Neural progenitor cell (in vitro differentiated cells): ENCODE results near the gene NLRP6. TPM values are rescaled to one million over a fixed set of nuclear protein-coding genes. Genes with fewer than 3 reads are reported as not detected.
A peak's percentile ranks its signal among the peaks of the same experiment; 100 is the strongest.

Experiments used
- DNase-seq: peaks from one replicate; pipeline ENCODE4 v3.0.0-alpha.2; 2016; ENCODE audit warnings: low spot score
- H2AFZ ChIP-seq: fragments of 200-600 bp; sonication (generic); replicated peaks from 2 replicates; pipeline ENCODE4 v1.6.1; 2016; ENCODE audit warnings: antibody characterized with exemption
- H3F3A ChIP-seq: fragments of 200-600 bp; sonication (generic); 2 replicates; pipeline ENCODE4 v1.6.1; 2016; ENCODE audit warnings: antibody characterized with exemption, low read depth
- H3K27ac ChIP-seq: fragments of 200-600 bp; sonication (generic); 2 replicates; pipeline ENCODE4 v1.5.1; 2016; ENCODE audit warnings: mild to moderate bottlenecking
- H3K27me3 ChIP-seq: fragments of 200-600 bp; sonication (generic); 2 replicates; pipeline ENCODE4 v1.6.1; 2016; ENCODE audit warnings: mild to moderate bottlenecking, moderate library complexity
- H3K36me3 ChIP-seq: fragments of 200-600 bp; sonication (generic); 2 replicates; pipeline ENCODE4 v1.5.1; 2016
- H3K4me1 ChIP-seq: fragments of 200-600 bp; sonication (generic); 2 replicates; pipeline ENCODE4 v1.6.1; 2016; ENCODE audit warnings: mixed run types
- H3K4me2 ChIP-seq: fragments of 200-600 bp; sonication (generic); 2 replicates; pipeline ENCODE4 v1.6.1; 2016
- H3K4me3 ChIP-seq: fragments of 200-600 bp; sonication (generic); 2 replicates; pipeline ENCODE4 v1.5.1; 2016
- H3K79me2 ChIP-seq: fragments of 200-600 bp; sonication (generic); 2 replicates; pipeline ENCODE4 v1.6.1; 2016; ENCODE audit warnings: low read depth
- H3K9ac ChIP-seq: fragments of 200-600 bp; sonication (generic); 2 replicates; pipeline ENCODE4 v1.6.1; 2016
- H3K9me3 ChIP-seq: fragments of 200-600 bp; sonication (generic); 2 replicates; pipeline ENCODE4 v1.5.1; 2016; ENCODE audit warnings: low read depth
- H4K20me1 ChIP-seq: fragments of 200-600 bp; sonication (generic); 2 replicates; pipeline ENCODE4 v1.6.1; 2016; ENCODE audit warnings: low read depth
- H3K27ac Mint-ChIP-seq: 3 replicates; pipeline ENCODE4 v1.8.0; 2021; ENCODE audit warnings: mixed read lengths
- H3K27me3 Mint-ChIP-seq: 2 replicates; pipeline ENCODE4 v1.8.0; 2022; ENCODE audit warnings: low read depth, mild to moderate bottlenecking, inconsistent platforms, moderate library complexity, mixed read lengths; ENCODE audit not compliant: insufficient read depth
- H3K36me3 Mint-ChIP-seq: 3 replicates; pipeline ENCODE4 v1.8.0; 2021; ENCODE audit warnings: mixed read lengths
- H3K4me1 Mint-ChIP-seq: 3 replicates; pipeline ENCODE4 v1.8.0; 2021; ENCODE audit warnings: mixed read lengths
- H3K4me3 Mint-ChIP-seq: 3 replicates; pipeline ENCODE4 v1.8.0; 2021; ENCODE audit warnings: mild to moderate bottlenecking, moderate library complexity, mixed read lengths
- H3K9me3 Mint-ChIP-seq: 3 replicates; pipeline ENCODE4 v1.8.0; 2020; ENCODE audit warnings: mixed read lengths
- EZH2 ChIP-seq: fragments of 200-600 bp; sonication (generic); IDR thresholded peaks from 2 replicates; pipeline ENCODE4 v1.6.1; 2017; ENCODE audit warnings: antibody characterized with exemption, mild to moderate bottlenecking, moderate library complexity
- EZH2phosphoT487 ChIP-seq: fragments of 200-600 bp; sonication (generic); IDR thresholded peaks from 2 replicates; pipeline ENCODE4 v1.6.1; 2017; ENCODE audit warnings: antibody characterized with exemption
- total RNA-seq: library from RNA; depleted of rRNA; stranded (reverse); fragments of >200 nt; gene quantifications from 2 replicates; pipeline ENCODE4 v1.2.3, GENCODE V29; 2015; ENCODE audit warnings: low replicate concordance
- TF ChIP-seq, protein P1 (sequence below): fragments of 200-600 bp; sonication (generic); IDR thresholded peaks from 2 replicates; pipeline ENCODE4 v1.5.1; 2017; ENCODE audit warnings: antibody characterized with exemption, mild to moderate bottlenecking

The NLRP6 gene
- total RNA-seq, 1 donor from 2014 or later: not detected

DNA sequence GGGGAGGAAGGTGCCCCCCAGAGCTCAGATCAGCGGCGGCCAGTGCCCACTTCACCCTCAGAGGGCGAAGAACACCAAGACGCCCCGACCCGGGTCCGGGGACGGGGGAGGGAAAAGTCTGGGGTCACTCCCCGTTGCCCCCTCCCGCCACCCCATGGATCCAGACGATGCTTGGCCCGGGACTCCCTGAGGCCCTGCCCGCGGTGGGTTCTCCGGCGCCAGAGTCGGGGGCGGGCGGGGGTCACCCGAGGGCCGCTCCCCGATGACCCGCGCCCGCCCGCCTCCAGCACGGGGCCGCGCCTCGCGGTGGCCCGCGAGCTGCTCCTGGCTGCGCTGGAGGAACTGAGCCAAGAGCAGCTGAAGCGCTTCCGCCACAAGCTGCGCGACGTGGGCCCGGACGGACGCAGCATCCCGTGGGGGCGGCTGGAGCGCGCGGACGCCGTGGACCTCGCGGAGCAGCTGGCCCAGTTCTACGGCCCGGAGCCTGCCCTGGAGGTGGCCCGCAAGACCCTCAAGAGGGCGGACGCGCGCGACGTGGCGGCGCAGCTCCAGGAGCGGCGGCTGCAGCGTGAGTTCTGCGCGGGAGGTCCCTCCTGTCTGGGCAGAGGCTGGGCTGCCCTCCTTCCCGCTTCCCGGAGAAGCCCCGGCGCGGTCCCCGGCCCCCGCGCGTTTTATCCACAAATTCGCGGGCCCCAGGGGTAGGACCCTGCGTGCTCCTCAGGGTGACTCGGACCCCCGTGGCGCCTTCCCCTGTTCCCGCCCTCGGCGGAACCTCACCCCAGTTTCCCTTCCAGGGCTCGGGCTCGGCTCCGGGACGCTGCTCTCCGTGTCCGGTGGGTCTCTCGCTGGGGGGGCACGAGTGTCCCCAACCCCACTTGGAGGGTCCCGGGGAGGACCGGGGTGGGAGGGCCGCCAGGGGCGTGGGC is 1.1 kb downstream of the NLRP6 start:
- H3K9me3 Mint-ChIP-seq: peaks cover 7% of the 10 kb centered on the region
- H3K4me1 ChIP-seq: peaks cover 4% of the 10 kb centered on the region
- H3F3A ChIP-seq: no peaks in the 10 kb centered on the region
- H3K9ac ChIP-seq: no peak overlapping the region
- no peaks in the 10 kb centered on the region for H3K79me2 ChIP-seq
- peaks cover 15% of the 10 kb centered on the region for H3K27me3 Mint-ChIP-seq
- DNase-seq: no peak
- H2AFZ ChIP-seq: no peak overlapping the region
- peaks cover 16% of the 10 kb centered on the region for H3K4me1 Mint-ChIP-seq
- no peaks in the 10 kb centered on the region for H4K20me1 ChIP-seq
- H3K36me3 Mint-ChIP-seq: no peaks in the 10 kb centered on the region
- H3K4me3 ChIP-seq: no peak overlapping the region
- no peak overlapping the region for H3K4me2 ChIP-seq
- no peaks in the 10 kb centered on the region for H3K36me3 ChIP-seq
- H3K27me3 ChIP-seq: peaks cover 8% of the 10 kb centered on the region
- no peaks in the 10 kb centered on the region for H3K9me3 ChIP-seq
- peak overlapping the region; percentile 24 for H3K4me3 Mint-ChIP-seq
- TF ChIP-seq, protein P1, sequence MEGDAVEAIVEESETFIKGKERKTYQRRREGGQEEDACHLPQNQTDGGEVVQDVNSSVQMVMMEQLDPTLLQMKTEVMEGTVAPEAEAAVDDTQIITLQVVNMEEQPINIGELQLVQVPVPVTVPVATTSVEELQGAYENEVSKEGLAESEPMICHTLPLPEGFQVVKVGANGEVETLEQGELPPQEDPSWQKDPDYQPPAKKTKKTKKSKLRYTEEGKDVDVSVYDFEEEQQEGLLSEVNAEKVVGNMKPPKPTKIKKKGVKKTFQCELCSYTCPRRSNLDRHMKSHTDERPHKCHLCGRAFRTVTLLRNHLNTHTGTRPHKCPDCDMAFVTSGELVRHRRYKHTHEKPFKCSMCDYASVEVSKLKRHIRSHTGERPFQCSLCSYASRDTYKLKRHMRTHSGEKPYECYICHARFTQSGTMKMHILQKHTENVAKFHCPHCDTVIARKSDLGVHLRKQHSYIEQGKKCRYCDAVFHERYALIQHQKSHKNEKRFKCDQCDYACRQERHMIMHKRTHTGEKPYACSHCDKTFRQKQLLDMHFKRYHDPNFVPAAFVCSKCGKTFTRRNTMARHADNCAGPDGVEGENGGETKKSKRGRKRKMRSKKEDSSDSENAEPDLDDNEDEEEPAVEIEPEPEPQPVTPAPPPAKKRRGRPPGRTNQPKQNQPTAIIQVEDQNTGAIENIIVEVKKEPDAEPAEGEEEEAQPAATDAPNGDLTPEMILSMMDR: no peak
- TF ChIP-seq EZH2 (no peak), EZH2phosphoT487 (no peak)
- no peak overlapping the region for H3K27ac ChIP-seq
- H3K27ac Mint-ChIP-seq: no peak overlapping the region

DNA sequence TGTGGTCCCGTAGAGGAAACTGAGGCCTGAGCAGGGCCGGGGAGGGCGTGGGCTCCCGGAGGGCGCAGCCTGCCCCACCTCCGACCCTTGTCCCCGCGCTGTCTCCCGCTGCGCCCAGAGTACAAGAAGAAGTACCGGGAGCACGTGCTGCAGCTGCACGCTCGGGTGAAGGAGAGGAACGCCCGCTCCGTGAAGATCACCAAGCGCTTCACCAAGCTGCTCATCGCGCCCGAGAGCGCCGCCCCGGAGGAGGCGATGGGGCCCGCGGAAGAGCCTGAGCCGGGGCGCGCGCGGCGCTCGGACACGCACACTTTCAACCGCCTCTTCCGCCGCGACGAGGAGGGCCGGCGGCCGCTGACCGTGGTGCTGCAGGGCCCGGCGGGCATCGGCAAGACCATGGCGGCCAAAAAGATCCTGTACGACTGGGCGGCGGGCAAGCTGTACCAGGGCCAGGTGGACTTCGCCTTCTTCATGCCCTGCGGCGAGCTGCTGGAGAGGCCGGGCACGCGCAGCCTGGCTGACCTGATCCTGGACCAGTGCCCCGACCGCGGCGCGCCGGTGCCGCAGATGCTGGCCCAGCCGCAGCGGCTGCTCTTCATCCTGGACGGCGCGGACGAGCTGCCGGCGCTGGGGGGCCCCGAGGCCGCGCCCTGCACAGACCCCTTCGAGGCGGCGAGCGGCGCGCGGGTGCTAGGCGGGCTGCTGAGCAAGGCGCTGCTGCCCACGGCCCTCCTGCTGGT is 1.9 kb downstream of the NLRP6 start:
- no peak overlapping the region for H2AFZ ChIP-seq
- Mint-ChIP-seq H3K36me3 (no peaks in the 10 kb centered on the region), H3K9me3 (peaks cover 7% of the 10 kb centered on the region), H3K27ac (no peak overlapping the region), H3K4me3 (no peak overlapping the region), H3K4me1 (peaks cover 16% of the 10 kb centered on the region), H3K27me3 (peaks cover 17% of the 10 kb centered on the region)
- no peaks in the 10 kb centered on the region for H4K20me1 ChIP-seq
- H3K4me1 ChIP-seq: peaks cover 4% of the 10 kb centered on the region
- H3K27ac ChIP-seq: no peak overlapping the region
- H3K27me3 ChIP-seq: peaks cover 8% of the 10 kb centered on the region
- H3K9ac ChIP-seq: no peak overlapping the region
- H3K9me3 ChIP-seq: no peaks in the 10 kb centered on the region
- no peak for DNase-seq
- TF ChIP-seq EZH2: no peak
- TF ChIP-seq EZH2phosphoT487: no peak
- TF ChIP-seq, protein P1: no peak
- no peaks in the 10 kb centered on the region for H3F3A ChIP-seq
- H3K4me2 ChIP-seq: no peak overlapping the region
- H3K36me3 ChIP-seq: no peaks in the 10 kb centered on the region
- no peaks in the 10 kb centered on the region for H3K79me2 ChIP-seq
- H3K4me3 ChIP-seq: no peak overlapping the region

DNA sequence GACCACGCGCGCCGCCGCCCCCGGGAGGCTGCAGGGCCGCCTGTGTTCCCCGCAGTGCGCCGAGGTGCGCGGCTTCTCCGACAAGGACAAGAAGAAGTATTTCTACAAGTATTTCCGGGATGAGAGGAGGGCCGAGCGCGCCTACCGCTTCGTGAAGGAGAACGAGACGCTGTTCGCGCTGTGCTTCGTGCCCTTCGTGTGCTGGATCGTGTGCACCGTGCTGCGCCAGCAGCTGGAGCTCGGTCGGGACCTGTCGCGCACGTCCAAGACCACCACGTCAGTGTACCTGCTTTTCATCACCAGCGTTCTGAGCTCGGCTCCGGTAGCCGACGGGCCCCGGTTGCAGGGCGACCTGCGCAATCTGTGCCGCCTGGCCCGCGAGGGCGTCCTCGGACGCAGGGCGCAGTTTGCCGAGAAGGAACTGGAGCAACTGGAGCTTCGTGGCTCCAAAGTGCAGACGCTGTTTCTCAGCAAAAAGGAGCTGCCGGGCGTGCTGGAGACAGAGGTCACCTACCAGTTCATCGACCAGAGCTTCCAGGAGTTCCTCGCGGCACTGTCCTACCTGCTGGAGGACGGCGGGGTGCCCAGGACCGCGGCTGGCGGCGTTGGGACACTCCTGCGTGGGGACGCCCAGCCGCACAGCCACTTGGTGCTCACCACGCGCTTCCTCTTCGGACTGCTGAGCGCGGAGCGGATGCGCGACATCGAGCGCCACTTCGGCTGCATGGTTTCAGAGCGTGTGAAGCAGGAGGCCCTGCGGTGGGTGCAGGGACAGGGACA is 2.7 kb downstream of the NLRP6 start:
- no peak overlapping the region for H3K27ac ChIP-seq
- no peaks in the 10 kb centered on the region for H3F3A ChIP-seq
- Mint-ChIP-seq H3K4me1 (peaks cover 16% of the 10 kb centered on the region), H3K36me3 (no peaks in the 10 kb centered on the region), H3K27me3 (peaks cover 17% of the 10 kb centered on the region), H3K9me3 (peaks cover 7% of the 10 kb centered on the region), H3K27ac (no peak overlapping the region), H3K4me3 (no peak overlapping the region)
- no peak overlapping the region for H2AFZ ChIP-seq
- no peak overlapping the region for H3K4me2 ChIP-seq
- no peak overlapping the region for H3K9ac ChIP-seq
- H3K79me2 ChIP-seq: no peaks in the 10 kb centered on the region
- no peaks in the 10 kb centered on the region for H3K36me3 ChIP-seq
- no peaks in the 10 kb centered on the region for H4K20me1 ChIP-seq
- peaks cover 8% of the 10 kb centered on the region for H3K27me3 ChIP-seq
- TF ChIP-seq EZH2 (no peak), EZH2phosphoT487 (no peak)
- TF ChIP-seq, protein P1: no peak
- peaks cover 4% of the 10 kb centered on the region for H3K4me1 ChIP-seq
- DNase-seq: no peak
- no peak overlapping the region for H3K4me3 ChIP-seq
- H3K9me3 ChIP-seq: no peaks in the 10 kb centered on the region
